H9 (cell line): Measurements from ENCODE around the gene FOLR3. TPM values are rescaled to one million over a fixed set of nuclear protein-coding genes. Genes with fewer than 3 reads are reported as not detected.
"Not testable (repeated sequence)": the region's sequence is repeated elsewhere in the genome, so short reads cannot be mapped to it uniquely, and the experiment has no call there.

Source experiments
- DNase-seq: peaks from one replicate; pipeline ENCODE4 v3.0.0-alpha.2; 2017
- H2AFZ ChIP-seq: one replicate; pipeline ENCODE4 v1.6.1; 2013; ENCODE audit warnings: mild to moderate bottlenecking, low read length, control low read depth, moderate library complexity
- H2AK5ac ChIP-seq: 2 replicates; pipeline ENCODE4 v1.6.1; 2013; ENCODE audit warnings: low read length, control low read depth, mixed read lengths; ENCODE audit not compliant: insufficient read length
- H2BK120ac ChIP-seq: one replicate; pipeline ENCODE4 v1.6.1; 2013; ENCODE audit warnings: low read depth, mild to moderate bottlenecking, low read length, control low read depth, inconsistent platforms; ENCODE audit not compliant: poor library complexity, severe bottlenecking
- H2BK12ac ChIP-seq: 2 replicates; pipeline ENCODE4 v1.6.1; 2013; ENCODE audit warnings: low read length, control low read depth, mixed read lengths, low read depth; ENCODE audit not compliant: insufficient read length
- H2BK15ac ChIP-seq: 2 replicates; pipeline ENCODE4 v1.6.1; 2013; ENCODE audit warnings: low read depth, low read length, control low read depth
- H2BK20ac ChIP-seq: one replicate; pipeline ENCODE4 v1.6.1; 2013; ENCODE audit warnings: low read depth, mild to moderate bottlenecking, low read length, control low read depth, inconsistent platforms; ENCODE audit not compliant: poor library complexity, severe bottlenecking
- H2BK5ac ChIP-seq: 2 replicates; pipeline ENCODE4 v1.6.1; 2013; ENCODE audit warnings: low read length, control low read depth, mixed read lengths; ENCODE audit not compliant: insufficient read length
- H3K14ac ChIP-seq: 2 replicates; pipeline ENCODE4 v1.6.1; 2013; ENCODE audit warnings: low read length, control low read depth; ENCODE audit not compliant: insufficient read depth
- H3K18ac ChIP-seq: 2 replicates; pipeline ENCODE4 v1.6.1; 2013; ENCODE audit warnings: low read depth, mild to moderate bottlenecking, mixed read lengths, low read length, control low read depth; ENCODE audit not compliant: insufficient read length
- H3K23ac ChIP-seq: 2 replicates; pipeline ENCODE4 v1.6.1; 2013; ENCODE audit warnings: low read length, control low read depth, mixed read lengths, low read depth; ENCODE audit not compliant: insufficient read length
- H3K23me2 ChIP-seq: 2 replicates; pipeline ENCODE4 v1.6.1; 2013; ENCODE audit warnings: low read depth, mild to moderate bottlenecking, mixed read lengths, low read length, control low read depth; ENCODE audit not compliant: insufficient read length, poor library complexity, severe bottlenecking
- H3K27ac ChIP-seq: 2 replicates; pipeline ENCODE4 v1.5.1; 2013; ENCODE audit warnings: low read length, control low read depth, mixed read lengths, low read depth; ENCODE audit not compliant: insufficient read length
- H3K27me3 ChIP-seq: 2 replicates; pipeline ENCODE4 v1.6.1; 2013; ENCODE audit warnings: low read length, control low read depth, inconsistent platforms; ENCODE audit not compliant: insufficient read depth
- H3K4ac ChIP-seq: 2 replicates; pipeline ENCODE4 v1.6.1; 2013; ENCODE audit warnings: low read depth, mild to moderate bottlenecking, control low read depth, inconsistent platforms, low read length, moderate library complexity
- H3K4me1 ChIP-seq: 2 replicates; pipeline ENCODE4 v1.6.1; 2013; ENCODE audit warnings: low read length, control low read depth, inconsistent platforms; ENCODE audit not compliant: insufficient read depth
- H3K4me2 ChIP-seq: 2 replicates; pipeline ENCODE4 v1.6.1; 2013; ENCODE audit warnings: low read length, control low read depth, mixed read lengths; ENCODE audit not compliant: insufficient read length, insufficient read depth
- H3K56ac ChIP-seq: 2 replicates; pipeline ENCODE4 v1.6.1; 2013; ENCODE audit warnings: low read depth, mild to moderate bottlenecking, mixed read lengths, low read length, control low read depth; ENCODE audit not compliant: insufficient read length
- H3K79me1 ChIP-seq: 2 replicates; pipeline ENCODE4 v1.6.1; 2013; ENCODE audit warnings: low read depth, mild to moderate bottlenecking, moderate library complexity, low read length, control low read depth, inconsistent platforms; ENCODE audit not compliant: insufficient read depth, poor library complexity, severe bottlenecking
- H3K79me2 ChIP-seq: 2 replicates; pipeline ENCODE4 v1.6.1; 2013; ENCODE audit warnings: low read length, control low read depth, inconsistent platforms; ENCODE audit not compliant: insufficient read depth
- H3K9ac ChIP-seq: 2 replicates; pipeline ENCODE4 v1.6.1; 2013; ENCODE audit warnings: low read length, control low read depth, mixed read lengths; ENCODE audit not compliant: insufficient read length; ENCODE audit errors: extremely low read depth
- H3K9me3 ChIP-seq: one replicate; pipeline ENCODE4 v1.6.1; 2013; ENCODE audit warnings: low read depth, low read length, inconsistent platforms; ENCODE audit not compliant: control insufficient read depth
- H3T11ph ChIP-seq: one replicate; pipeline ENCODE4 v1.6.1; 2013; ENCODE audit warnings: mild to moderate bottlenecking, low read length, control low read depth, inconsistent platforms
- H4K20me1 ChIP-seq: one replicate; pipeline ENCODE4 v1.6.1; 2013; ENCODE audit not compliant: control insufficient read depth, insufficient read length, insufficient read depth
- H4K5ac ChIP-seq: 2 replicates; pipeline ENCODE4 v1.6.1; 2013; ENCODE audit warnings: low read depth, mild to moderate bottlenecking, mixed read lengths, low read length, control low read depth; ENCODE audit not compliant: insufficient read length
- H4K8ac ChIP-seq: replicated peaks from 2 replicates; pipeline ENCODE4 v1.6.1; 2013; ENCODE audit warnings: low read length, control low read depth, mixed read lengths, low read depth; ENCODE audit not compliant: insufficient read length
- H4K91ac ChIP-seq: 2 replicates; pipeline ENCODE4 v1.6.1; 2013; ENCODE audit warnings: low read depth, mild to moderate bottlenecking, moderate library complexity, mixed read lengths, low read length, control low read depth; ENCODE audit not compliant: insufficient read length
- H3K27ac Mint-ChIP-seq, 3 experiments: 2 replicates in 2 of 3; 3 replicates in 1 of 3; pipeline ENCODE4 v1.8.0; 2020 to 2021; ENCODE audit warnings: mixed read lengths in 3 of 3, mild to moderate bottlenecking in 1 of 3, moderate library complexity in 1 of 3
- H3K27me3 Mint-ChIP-seq: 2 replicates; pipeline ENCODE4 v1.8.0; 2021; ENCODE audit warnings: low read depth, mild to moderate bottlenecking, moderate library complexity, mixed read lengths
- H3K36me3 Mint-ChIP-seq, 3 experiments: 2 replicates in 2 of 3; 3 replicates in 1 of 3; pipeline ENCODE4 v1.8.0; 2020 to 2021; ENCODE audit warnings: low read depth in 3 of 3, mixed read lengths in 3 of 3; ENCODE audit not compliant: insufficient read depth in 1 of 3
- H3K4me1 Mint-ChIP-seq, 2 experiments: 2 replicates each; pipeline ENCODE4 v1.8.0; 2020; ENCODE audit warnings: mixed read lengths in 2 of 2
- H3K4me3 Mint-ChIP-seq, 2 experiments: 2 replicates in 1 of 2; 3 replicates in 1 of 2; pipeline ENCODE4 v1.8.0; 2020 to 2021; ENCODE audit warnings: mild to moderate bottlenecking in 2 of 2, mixed read lengths in 2 of 2, moderate library complexity in 1 of 2
- H3K9me3 Mint-ChIP-seq, 2 experiments: 2 replicates in 1 of 2; 3 replicates in 1 of 2; pipeline ENCODE4 v1.8.0; 2020; ENCODE audit warnings: mild to moderate bottlenecking in 2 of 2, mixed read lengths in 2 of 2, moderate library complexity in 1 of 2
- WGBS: extraction: QIAGEN DNeasy Blood & Tissue Kit; methylation state at CpG from one replicate; pipeline ENCODE4 v1.1.7; 2013; ENCODE audit warnings: missing lambda C conversion rate, low lambda C conversion rate, mixed read lengths; ENCODE audit not compliant: insufficient read length; ENCODE audit errors: extremely low coverage; 5-methylcytosine and 5-hydroxymethylcytosine counted together
- total RNA-seq: library from RNA; stranded (reverse); gene quantifications from 2 replicates; pipeline ENCODE4 v1.2.1, GENCODE V29; 2021

FOLR3 gene
- total RNA-seq, 1 experiment from 2014 or later = not detected

GRCh38 chr11:72172043-72172442 lies 36.5 kb downstream of the FOLR3 start:
- H2BK12ac ChIP-seq, H3K36me3 Mint-ChIP-seq, H2BK120ac ChIP-seq, H3K56ac ChIP-seq, H3T11ph ChIP-seq, H3K23me2 ChIP-seq, H3K27me3 ChIP-seq, H3K9me3 ChIP-seq, H3K27ac ChIP-seq, H2AFZ ChIP-seq, H3K14ac ChIP-seq, H3K4me1 ChIP-seq, H3K9ac ChIP-seq, H2AK5ac ChIP-seq, H3K79me1 ChIP-seq, H3K79me2 ChIP-seq, H3K9me3 Mint-ChIP-seq, H3K27ac Mint-ChIP-seq, H2BK15ac ChIP-seq, H3K18ac ChIP-seq, H3K27me3 Mint-ChIP-seq, H4K20me1 ChIP-seq, H3K4me2 ChIP-seq, DNase-seq, H2BK5ac ChIP-seq, H4K8ac ChIP-seq, H3K4me1 Mint-ChIP-seq, H3K4me3 Mint-ChIP-seq, H2BK20ac ChIP-seq, H4K5ac ChIP-seq, H3K23ac ChIP-seq, H4K91ac ChIP-seq, H3K4ac ChIP-seq: not testable (repeated sequence)
- WGBS = no CpG with 5 or more reads among the region's 4 CpGs
